WTC11 (cell line): ENCODE data around the gene OGA. TPM values are rescaled to one million over a fixed set of nuclear protein-coding genes. Genes with fewer than 3 reads are reported as not detected.

Experiments
- ATAC-seq: fragments of 200-7000 bp; cut with Tn5 transposase; 2 replicates; pipeline ENCODE4 v1.10.0; 2021; ENCODE audit warnings: mild to moderate bottlenecking, moderate library complexity
- CTCF ChIA-PET: fragments of 300-600 bp; sonication (Branson Sonifier 250); formaldehyde crosslinking; loops from one replicate; lab custom pipeline; 2021; ENCODE audit warnings: antibody characterized with exemption; lab: Charles Lee
- POLR2A ChIA-PET: fragments of 350-600 bp; sonication (Branson Sonifier 250); formaldehyde crosslinking; loops from one replicate; lab custom pipeline; 2021; ENCODE audit warnings: antibody characterized with exemption; lab: Charles Lee
- DNase-seq: peaks from one replicate; pipeline ENCODE4 v3.0.0; 2021; ENCODE audit warnings: low spot score
- H3K27ac Mint-ChIP-seq: 2 replicates; pipeline ENCODE4 v1.8.0; 2021; ENCODE audit warnings: mixed read lengths
- H3K27me3 Mint-ChIP-seq: 2 replicates; pipeline ENCODE4 v1.8.0; 2021; ENCODE audit warnings: low read depth, mild to moderate bottlenecking, moderate library complexity, mixed read lengths
- H3K36me3 Mint-ChIP-seq: 2 replicates; pipeline ENCODE4 v1.8.0; 2021; ENCODE audit warnings: mixed read lengths
- H3K4me1 Mint-ChIP-seq: 2 replicates; pipeline ENCODE4 v1.8.0; 2022; ENCODE audit warnings: mixed read lengths
- H3K4me3 Mint-ChIP-seq: 2 replicates; pipeline ENCODE4 v1.8.0; 2021; ENCODE audit warnings: mild to moderate bottlenecking, moderate library complexity, mixed read lengths
- H3K9me3 Mint-ChIP-seq: 2 replicates; pipeline ENCODE4 v1.8.0; 2021; ENCODE audit warnings: mixed read lengths
- EMX1 ChIP-seq: fragments of 250-450 bp; sonication (Bioruptor Pico); IDR thresholded peaks from 2 replicates; pipeline ENCODE4 v1.8.0; 2021; ENCODE audit warnings: mild to moderate bottlenecking
- GABPB1 ChIP-seq: sonication (generic); formaldehyde crosslinking; IDR thresholded peaks from 2 replicates; pipeline ENCODE4 v1.8.1; 2023; ENCODE audit warnings: mild to moderate bottlenecking, missing genetic modification reagents
- GRHL2 ChIP-seq: fragments of 250-450 bp; sonication (Bioruptor Pico); IDR thresholded peaks from 2 replicates; pipeline ENCODE4 v1.8.0; 2022; ENCODE audit warnings: mild to moderate bottlenecking, moderate library complexity; ENCODE audit not compliant: insufficient replicate concordance, severe bottlenecking
- JUN ChIP-seq: sonication (generic); formaldehyde crosslinking; IDR thresholded peaks from 2 replicates; pipeline ENCODE4 v1.8.0; 2023; ENCODE audit warnings: mild to moderate bottlenecking, missing genetic modification reagents
- MXD4 ChIP-seq: fragments of 250-450 bp; sonication (Bioruptor Pico); IDR thresholded peaks from 2 replicates; pipeline ENCODE4 v1.8.0; 2021; ENCODE audit warnings: mild to moderate bottlenecking, moderate library complexity, borderline replicate concordance
- NFYB ChIP-seq: sonication (generic); formaldehyde crosslinking; conservative IDR thresholded peaks from 2 replicates; pipeline ENCODE4 v1.8.0; 2022; ENCODE audit warnings: low read depth, missing genetic modification reagents
- NR2C2 ChIP-seq: sonication (generic); formaldehyde crosslinking; IDR thresholded peaks from 2 replicates; pipeline ENCODE4 v1.8.0; 2022; ENCODE audit warnings: mild to moderate bottlenecking, missing genetic modification reagents
- OVOL2 ChIP-seq: fragments of 250-450 bp; sonication (Bioruptor Pico); IDR thresholded peaks from 2 replicates; pipeline ENCODE4 v1.9.0; 2021; ENCODE audit warnings: mild to moderate bottlenecking, borderline replicate concordance
- TCF7 ChIP-seq: sonication (generic); formaldehyde crosslinking; IDR thresholded peaks from 2 replicates; pipeline ENCODE4 v1.8.0; 2022; ENCODE audit warnings: mild to moderate bottlenecking, low read depth, missing genetic modification reagents, moderate library complexity
- ZNF219 ChIP-seq: sonication (generic); formaldehyde crosslinking; IDR thresholded peaks from 2 replicates; pipeline ENCODE4 v1.8.0; 2023; ENCODE audit warnings: missing genetic modification reagents, mild to moderate bottlenecking, borderline replicate concordance
- ZNF263 ChIP-seq: sonication (generic); formaldehyde crosslinking; IDR thresholded peaks from 2 replicates; pipeline ENCODE4 v1.8.1; 2022; ENCODE audit warnings: low read depth, mild to moderate bottlenecking, moderate library complexity, missing genetic modification reagents
- ZNF317 ChIP-seq: sonication (generic); formaldehyde crosslinking; IDR thresholded peaks from 2 replicates; pipeline ENCODE4 v1.8.1; 2023; ENCODE audit warnings: low read depth, mild to moderate bottlenecking, moderate library complexity, missing genetic modification reagents, borderline replicate concordance
- ZNF423 ChIP-seq: fragments of 250-450 bp; sonication (Bioruptor Pico); IDR thresholded peaks from 2 replicates; pipeline ENCODE4 v2.1.2; 2022; ENCODE audit warnings: mild to moderate bottlenecking, moderate library complexity
- ZNF671 ChIP-seq: fragments of 250-450 bp; sonication (Bioruptor Pico); IDR thresholded peaks from 2 replicates; pipeline ENCODE4 v1.8.0; 2021; ENCODE audit warnings: mild to moderate bottlenecking
- total RNA-seq: library from RNA; stranded (reverse); gene quantifications from 3 replicates; pipeline ENCODE4 v1.2.3, GENCODE V29; 2021
- TF ChIP-seq, protein P1 (sequence below): sonication (generic); formaldehyde crosslinking; IDR thresholded peaks from 2 replicates; pipeline ENCODE4 v1.8.0; 2022; ENCODE audit warnings: mild to moderate bottlenecking, missing genetic modification reagents
- TF ChIP-seq, protein P2 (sequence below): sonication (generic); formaldehyde crosslinking; IDR thresholded peaks from 2 replicates; pipeline ENCODE4 v1.8.1; 2022; ENCODE audit warnings: mild to moderate bottlenecking, moderate library complexity, missing genetic modification reagents
- TF ChIP-seq, protein P3 (sequence below): sonication (generic); formaldehyde crosslinking; IDR thresholded peaks from 2 replicates; pipeline ENCODE4 v1.8.0; 2022; ENCODE audit warnings: missing genetic modification reagents
- TF ChIP-seq, protein P4 (sequence below): sonication (generic); formaldehyde crosslinking; IDR thresholded peaks from 2 replicates; pipeline ENCODE4 v1.8.1; 2022; ENCODE audit warnings: low read depth, mild to moderate bottlenecking, moderate library complexity, missing genetic modification reagents, borderline replicate concordance
- TF ChIP-seq, protein P5 (sequence below): fragments of 250-450 bp; sonication (Bioruptor Pico); IDR thresholded peaks from 2 replicates; pipeline ENCODE4 v2.1.2; 2022; ENCODE audit warnings: mild to moderate bottlenecking, moderate library complexity
- TF ChIP-seq, protein P6 (sequence below): sonication (generic); formaldehyde crosslinking; IDR thresholded peaks from 2 replicates; pipeline ENCODE4 v1.8.1; 2023; ENCODE audit warnings: mild to moderate bottlenecking, missing genetic modification reagents, borderline replicate concordance
- TF ChIP-seq, protein P7 (sequence below): fragments of 250-450 bp; sonication (Bioruptor Pico); IDR thresholded peaks from 2 replicates; pipeline ENCODE4 v1.9.0; 2021; ENCODE audit warnings: mild to moderate bottlenecking

Gene OGA
- total RNA-seq, 1 experiment from 2014 or later: 111 TPM

DNA sequence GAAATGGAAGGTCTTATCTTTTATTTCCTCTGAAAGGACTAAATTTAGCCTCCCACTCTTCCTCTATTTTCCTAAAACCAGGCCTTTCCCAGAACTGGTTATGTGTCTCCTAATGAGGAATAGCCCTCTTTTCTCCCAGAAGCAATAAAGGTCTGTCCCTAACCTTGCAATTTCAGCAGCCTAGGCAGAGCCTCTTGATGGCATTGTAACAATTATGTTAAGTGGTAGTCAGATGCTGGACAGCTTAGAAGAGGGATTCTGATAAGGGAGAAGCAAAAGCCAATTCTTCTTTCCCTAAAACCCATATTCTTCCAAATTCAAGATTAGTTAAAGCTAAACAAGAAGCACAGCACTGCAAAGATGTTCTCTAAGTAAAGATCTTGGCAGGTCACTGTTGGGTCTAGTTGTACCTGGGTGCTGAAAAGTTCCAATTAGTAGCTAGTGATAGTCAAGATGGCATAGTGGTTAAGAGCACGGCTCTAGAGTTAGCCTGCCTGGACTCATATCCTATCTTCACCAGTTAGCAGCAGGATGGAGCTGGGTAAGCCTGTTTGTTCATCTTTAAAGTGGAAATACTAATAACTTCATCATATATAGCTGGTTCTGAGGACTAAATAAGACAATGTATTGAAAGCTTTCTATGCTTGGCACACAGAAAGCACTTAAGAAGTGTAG, 39.7 kb upstream of the OGA start:
- no peak overlapping the region for H3K4me3 Mint-ChIP-seq
- H3K27me3 Mint-ChIP-seq: no peaks in the 10 kb centered on the region; the same call in 1 of the 2 replicates
- H3K27ac Mint-ChIP-seq: no peak overlapping the region
- H3K9me3 Mint-ChIP-seq: peaks cover 16% of the 10 kb centered on the region
- H3K4me1 Mint-ChIP-seq: no peaks in the 10 kb centered on the region
- POLR2A ChIA-PET: no interaction called here
- CTCF ChIA-PET: interaction anchor here (0.5 to 2.8 kb wide), 6 partner anchors 9 to 152 kb away, joined by 3 to 17 read pairs (median 10); partner anchors contain the start of gene KCNIP2
- no peak for DNase-seq
- no peak for TF ChIP-seq NFYB (CRISPR knock-in tag)
- no peak for TF ChIP-seq ZNF263 (CRISPR knock-in tag)
- TF ChIP-seq ZNF219 (CRISPR knock-in tag): no peak
- TF ChIP-seq TCF7: no peak
- TF ChIP-seq, protein P1, sequence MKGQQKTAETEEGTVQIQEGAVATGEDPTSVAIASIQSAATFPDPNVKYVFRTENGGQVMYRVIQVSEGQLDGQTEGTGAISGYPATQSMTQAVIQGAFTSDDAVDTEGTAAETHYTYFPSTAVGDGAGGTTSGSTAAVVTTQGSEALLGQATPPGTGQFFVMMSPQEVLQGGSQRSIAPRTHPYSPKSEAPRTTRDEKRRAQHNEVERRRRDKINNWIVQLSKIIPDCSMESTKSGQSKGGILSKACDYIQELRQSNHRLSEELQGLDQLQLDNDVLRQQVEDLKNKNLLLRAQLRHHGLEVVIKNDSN (CRISPR knock-in tag): no peak
- TF ChIP-seq GRHL2: no peak
- no peak for TF ChIP-seq JUN (CRISPR knock-in tag)
- TF ChIP-seq EMX1 (CRISPR knock-in tag): no peak
- TF ChIP-seq ZNF671 (CRISPR knock-in tag): no peak
- TF ChIP-seq MXD4 (CRISPR knock-in tag): no peak
- TF ChIP-seq NR2C2: no peak
- TF ChIP-seq, protein P2, sequence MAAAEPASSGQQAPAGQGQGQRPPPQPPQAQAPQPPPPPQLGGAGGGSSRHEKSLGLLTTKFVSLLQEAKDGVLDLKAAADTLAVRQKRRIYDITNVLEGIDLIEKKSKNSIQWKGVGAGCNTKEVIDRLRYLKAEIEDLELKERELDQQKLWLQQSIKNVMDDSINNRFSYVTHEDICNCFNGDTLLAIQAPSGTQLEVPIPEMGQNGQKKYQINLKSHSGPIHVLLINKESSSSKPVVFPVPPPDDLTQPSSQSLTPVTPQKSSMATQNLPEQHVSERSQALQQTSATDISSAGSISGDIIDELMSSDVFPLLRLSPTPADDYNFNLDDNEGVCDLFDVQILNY (CRISPR knock-in tag): no peak
- no peak for TF ChIP-seq OVOL2 (CRISPR knock-in tag)
- TF ChIP-seq, protein P3, sequence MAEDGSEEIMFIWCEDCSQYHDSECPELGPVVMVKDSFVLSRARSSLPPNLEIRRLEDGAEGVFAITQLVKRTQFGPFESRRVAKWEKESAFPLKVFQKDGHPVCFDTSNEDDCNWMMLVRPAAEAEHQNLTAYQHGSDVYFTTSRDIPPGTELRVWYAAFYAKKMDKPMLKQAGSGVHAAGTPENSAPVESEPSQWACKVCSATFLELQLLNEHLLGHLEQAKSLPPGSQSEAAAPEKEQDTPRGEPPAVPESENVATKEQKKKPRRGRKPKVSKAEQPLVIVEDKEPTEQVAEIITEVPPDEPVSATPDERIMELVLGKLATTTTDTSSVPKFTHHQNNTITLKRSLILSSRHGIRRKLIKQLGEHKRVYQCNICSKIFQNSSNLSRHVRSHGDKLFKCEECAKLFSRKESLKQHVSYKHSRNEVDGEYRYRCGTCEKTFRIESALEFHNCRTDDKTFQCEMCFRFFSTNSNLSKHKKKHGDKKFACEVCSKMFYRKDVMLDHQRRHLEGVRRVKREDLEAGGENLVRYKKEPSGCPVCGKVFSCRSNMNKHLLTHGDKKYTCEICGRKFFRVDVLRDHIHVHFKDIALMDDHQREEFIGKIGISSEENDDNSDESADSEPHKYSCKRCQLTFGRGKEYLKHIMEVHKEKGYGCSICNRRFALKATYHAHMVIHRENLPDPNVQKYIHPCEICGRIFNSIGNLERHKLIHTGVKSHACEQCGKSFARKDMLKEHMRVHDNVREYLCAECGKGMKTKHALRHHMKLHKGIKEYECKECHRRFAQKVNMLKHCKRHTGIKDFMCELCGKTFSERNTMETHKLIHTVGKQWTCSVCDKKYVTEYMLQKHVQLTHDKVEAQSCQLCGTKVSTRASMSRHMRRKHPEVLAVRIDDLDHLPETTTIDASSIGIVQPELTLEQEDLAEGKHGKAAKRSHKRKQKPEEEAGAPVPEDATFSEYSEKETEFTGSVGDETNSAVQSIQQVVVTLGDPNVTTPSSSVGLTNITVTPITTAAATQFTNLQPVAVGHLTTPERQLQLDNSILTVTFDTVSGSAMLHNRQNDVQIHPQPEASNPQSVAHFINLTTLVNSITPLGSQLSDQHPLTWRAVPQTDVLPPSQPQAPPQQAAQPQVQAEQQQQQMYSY (CRISPR knock-in tag): no peak
- TF ChIP-seq ZNF423 (CRISPR knock-in tag): no peak
- TF ChIP-seq GABPB1 (CRISPR knock-in tag): no peak
- TF ChIP-seq ZNF317: no peak
- H3K36me3 Mint-ChIP-seq: peaks cover 13% of the 10 kb centered on the region
- no peak for ATAC-seq

DNA sequence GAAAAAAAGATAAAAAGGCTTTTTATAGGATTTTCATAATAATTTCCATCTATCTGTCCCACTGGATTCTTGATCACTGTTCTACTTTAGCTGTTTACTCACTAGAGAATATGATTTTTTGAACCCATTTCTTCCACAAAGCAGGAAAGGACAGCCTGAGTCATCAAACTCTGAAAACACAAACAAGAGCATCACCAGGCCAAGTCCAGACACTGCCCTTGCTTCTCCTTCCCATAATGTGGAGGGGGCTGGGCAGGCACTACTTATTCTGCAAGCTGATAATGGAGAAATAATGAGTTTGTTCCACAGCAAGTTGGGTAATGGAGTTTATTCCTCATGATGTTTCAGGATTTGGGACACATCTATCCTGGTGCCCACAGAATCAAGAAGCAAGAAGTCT, 38.4 kb upstream of the OGA start:
- Mint-ChIP-seq H3K27ac (0 out of 2 replicates have a peak overlapping the region, but pooled peaks have one; percentile 11), H3K27me3 (no peaks in the 10 kb centered on the region; the same call in 1 of the 2 replicates), H3K36me3 (peaks cover 13% of the 10 kb centered on the region), H3K4me3 (no peak overlapping the region), H3K4me1 (no peaks in the 10 kb centered on the region), H3K9me3 (peaks cover 16% of the 10 kb centered on the region)
- ChIA-PET CTCF (interaction anchor here (1.2 to 2.8 kb wide), 3 partner anchors 13 to 16 kb away, joined by 3 to 17 read pairs (median 4); partner anchors contain the start of gene KCNIP2), POLR2A (no interaction called here)
- DNase-seq (no peak), ATAC-seq (no peak)
- TF ChIP-seq, protein P4, sequence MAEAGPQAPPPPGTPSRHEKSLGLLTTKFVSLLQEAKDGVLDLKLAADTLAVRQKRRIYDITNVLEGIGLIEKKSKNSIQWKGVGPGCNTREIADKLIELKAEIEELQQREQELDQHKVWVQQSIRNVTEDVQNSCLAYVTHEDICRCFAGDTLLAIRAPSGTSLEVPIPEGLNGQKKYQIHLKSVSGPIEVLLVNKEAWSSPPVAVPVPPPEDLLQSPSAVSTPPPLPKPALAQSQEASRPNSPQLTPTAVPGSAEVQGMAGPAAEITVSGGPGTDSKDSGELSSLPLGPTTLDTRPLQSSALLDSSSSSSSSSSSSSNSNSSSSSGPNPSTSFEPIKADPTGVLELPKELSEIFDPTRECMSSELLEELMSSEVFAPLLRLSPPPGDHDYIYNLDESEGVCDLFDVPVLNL (CRISPR knock-in tag): no peak
- TF ChIP-seq, protein P5, sequence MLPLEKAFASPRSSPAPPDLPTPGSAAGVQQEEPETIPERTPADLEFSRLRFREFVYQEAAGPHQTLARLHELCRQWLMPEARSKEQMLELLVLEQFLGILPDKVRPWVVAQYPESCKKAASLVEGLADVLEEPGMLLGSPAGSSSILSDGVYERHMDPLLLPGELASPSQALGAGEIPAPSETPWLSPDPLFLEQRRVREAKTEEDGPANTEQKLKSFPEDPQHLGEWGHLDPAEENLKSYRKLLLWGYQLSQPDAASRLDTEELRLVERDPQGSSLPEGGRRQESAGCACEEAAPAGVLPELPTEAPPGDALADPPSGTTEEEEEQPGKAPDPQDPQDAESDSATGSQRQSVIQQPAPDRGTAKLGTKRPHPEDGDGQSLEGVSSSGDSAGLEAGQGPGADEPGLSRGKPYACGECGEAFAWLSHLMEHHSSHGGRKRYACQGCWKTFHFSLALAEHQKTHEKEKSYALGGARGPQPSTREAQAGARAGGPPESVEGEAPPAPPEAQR (CRISPR knock-in tag): no peak
- TF ChIP-seq, protein P6, sequence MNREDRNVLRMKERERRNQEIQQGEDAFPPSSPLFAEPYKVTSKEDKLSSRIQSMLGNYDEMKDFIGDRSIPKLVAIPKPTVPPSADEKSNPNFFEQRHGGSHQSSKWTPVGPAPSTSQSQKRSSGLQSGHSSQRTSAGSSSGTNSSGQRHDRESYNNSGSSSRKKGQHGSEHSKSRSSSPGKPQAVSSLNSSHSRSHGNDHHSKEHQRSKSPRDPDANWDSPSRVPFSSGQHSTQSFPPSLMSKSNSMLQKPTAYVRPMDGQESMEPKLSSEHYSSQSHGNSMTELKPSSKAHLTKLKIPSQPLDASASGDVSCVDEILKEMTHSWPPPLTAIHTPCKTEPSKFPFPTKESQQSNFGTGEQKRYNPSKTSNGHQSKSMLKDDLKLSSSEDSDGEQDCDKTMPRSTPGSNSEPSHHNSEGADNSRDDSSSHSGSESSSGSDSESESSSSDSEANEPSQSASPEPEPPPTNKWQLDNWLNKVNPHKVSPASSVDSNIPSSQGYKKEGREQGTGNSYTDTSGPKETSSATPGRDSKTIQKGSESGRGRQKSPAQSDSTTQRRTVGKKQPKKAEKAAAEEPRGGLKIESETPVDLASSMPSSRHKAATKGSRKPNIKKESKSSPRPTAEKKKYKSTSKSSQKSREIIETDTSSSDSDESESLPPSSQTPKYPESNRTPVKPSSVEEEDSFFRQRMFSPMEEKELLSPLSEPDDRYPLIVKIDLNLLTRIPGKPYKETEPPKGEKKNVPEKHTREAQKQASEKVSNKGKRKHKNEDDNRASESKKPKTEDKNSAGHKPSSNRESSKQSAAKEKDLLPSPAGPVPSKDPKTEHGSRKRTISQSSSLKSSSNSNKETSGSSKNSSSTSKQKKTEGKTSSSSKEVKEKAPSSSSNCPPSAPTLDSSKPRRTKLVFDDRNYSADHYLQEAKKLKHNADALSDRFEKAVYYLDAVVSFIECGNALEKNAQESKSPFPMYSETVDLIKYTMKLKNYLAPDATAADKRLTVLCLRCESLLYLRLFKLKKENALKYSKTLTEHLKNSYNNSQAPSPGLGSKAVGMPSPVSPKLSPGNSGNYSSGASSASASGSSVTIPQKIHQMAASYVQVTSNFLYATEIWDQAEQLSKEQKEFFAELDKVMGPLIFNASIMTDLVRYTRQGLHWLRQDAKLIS (CRISPR knock-in tag): no peak
- TF ChIP-seq, protein P7, sequence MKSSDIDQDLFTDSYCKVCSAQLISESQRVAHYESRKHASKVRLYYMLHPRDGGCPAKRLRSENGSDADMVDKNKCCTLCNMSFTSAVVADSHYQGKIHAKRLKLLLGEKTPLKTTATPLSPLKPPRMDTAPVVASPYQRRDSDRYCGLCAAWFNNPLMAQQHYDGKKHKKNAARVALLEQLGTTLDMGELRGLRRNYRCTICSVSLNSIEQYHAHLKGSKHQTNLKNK (CRISPR knock-in tag): no peak
